HUES6 (cell line): ENCODE measurements around the gene VARS2.
"Not testable (repeated sequence)": the region's sequence is repeated elsewhere in the genome, so short reads cannot be mapped to it uniquely, and the experiment has no call there.

Experiments
- H3K27ac ChIP-seq: 2 replicates; pipeline ENCODE4 v1.7.0; 2013; ENCODE audit warnings: low read depth, mild to moderate bottlenecking, low read length, inconsistent platforms
- H3K27me3 ChIP-seq: 2 replicates; pipeline ENCODE4 v1.6.1; 2013; ENCODE audit warnings: low read length; ENCODE audit not compliant: control insufficient read depth, insufficient read depth
- H3K36me3 ChIP-seq: 2 replicates; pipeline ENCODE4 v1.6.1; 2013; ENCODE audit warnings: low read length; ENCODE audit not compliant: control insufficient read depth, insufficient read depth
- H3K4me1 ChIP-seq: 2 replicates; pipeline ENCODE4 v1.6.1; 2013; ENCODE audit warnings: low read length; ENCODE audit not compliant: control insufficient read depth, insufficient read depth
- H3K4me3 ChIP-seq: 2 replicates; pipeline ENCODE4 v1.5.1; 2013; ENCODE audit warnings: low read depth, low read length
- H3K9ac ChIP-seq: one replicate; pipeline ENCODE4 v1.6.1; 2013; ENCODE audit warnings: mild to moderate bottlenecking, low read length
- H3K9me3 ChIP-seq: 2 replicates; pipeline ENCODE4 v1.6.1; 2013; ENCODE audit warnings: low read depth, low read length; ENCODE audit not compliant: control insufficient read depth, insufficient read depth

Gene VARS2

GRCh38 chr6:30914076-30914853, at the start of gene VARS2:
TSS of gene VARS2 (plus strand) at chr6:30914238. CDS start at chr6:30914837, 599 bp downstream.
- H3K36me3 ChIP-seq = peaks cover 54% of the 10 kb centered on the region
- peaks cover 21% of the 10 kb centered on the region for H3K4me1 ChIP-seq

GRCh38 chr6:30864325-30864724, 49.7 kb upstream of the VARS2 start:
- no peaks in the 10 kb centered on the region for H3K36me3 ChIP-seq
- H3K4me1 ChIP-seq = no peaks in the 10 kb centered on the region
- no peak overlapping the region for H3K27ac ChIP-seq
- H3K27me3 ChIP-seq = no peaks in the 10 kb centered on the region
- H3K9ac ChIP-seq = no peak overlapping the region
- H3K9me3 ChIP-seq = peaks cover 51% of the 10 kb centered on the region
- H3K4me3 ChIP-seq = no peak overlapping the region

More at GRCh38 chr6:30914076-30914853, at the start of gene VARS2:
- peak within 1 kb of the TSS; percentile 65 for H3K4me3 ChIP-seq
- H3K9me3 ChIP-seq = no peaks in the 10 kb centered on the region
- peak within 1 kb of the TSS; percentile 43; the same call in 1 of the 2 replicates for H3K27ac ChIP-seq
- peak within 1 kb of the TSS; percentile 63 for H3K9ac ChIP-seq
- H3K27me3 ChIP-seq = no peaks in the 10 kb centered on the region

DNA sequence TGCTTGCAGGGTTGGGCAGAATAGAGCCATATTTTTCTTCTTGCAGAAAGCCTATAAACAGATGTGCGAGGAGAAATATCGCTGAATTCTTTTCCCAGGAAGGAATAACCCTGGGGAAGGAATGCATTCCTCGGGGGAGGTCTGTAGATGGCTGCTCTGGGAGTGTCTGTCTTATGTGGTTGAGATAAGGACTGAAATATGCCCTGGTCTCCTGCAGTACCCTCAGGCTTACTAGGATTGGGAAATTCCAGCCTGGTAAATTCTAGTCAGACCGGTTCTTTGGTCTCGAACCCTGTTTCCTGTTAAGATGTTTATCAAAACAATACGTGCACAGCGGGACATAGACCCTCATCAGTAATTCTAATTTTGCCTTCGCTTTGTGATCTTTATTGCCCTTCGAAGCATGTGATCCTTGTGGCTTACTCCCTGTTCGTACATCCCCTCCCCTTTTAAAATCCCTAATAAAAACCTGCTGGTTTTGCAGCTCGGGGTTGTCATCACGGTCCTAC, 44.7 kb upstream of the VARS2 start:
- peaks cover 69% of the 10 kb centered on the region for H3K9me3 ChIP-seq
- H3K4me3 ChIP-seq, H3K27me3 ChIP-seq: not testable (repeated sequence)

DNA sequence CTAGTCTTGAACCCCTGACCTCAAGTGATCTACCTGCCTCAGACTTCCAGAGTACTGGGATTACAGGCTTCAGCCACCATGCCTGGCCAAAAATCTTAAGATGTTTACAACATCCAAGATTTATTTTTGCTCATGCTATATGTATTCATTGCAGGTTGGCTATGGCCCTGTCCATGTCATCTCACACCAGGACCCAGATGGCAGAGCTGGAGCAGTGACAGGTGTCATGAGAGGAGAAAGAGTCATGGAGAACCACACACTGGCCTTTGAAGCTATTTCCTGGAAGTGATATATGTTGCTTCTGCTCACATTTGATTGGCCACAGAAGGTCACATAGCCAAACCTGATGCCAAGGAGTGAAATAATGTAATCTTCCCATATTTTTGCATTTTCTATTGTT, 43.5 kb upstream of the VARS2 start:
- H3K27me3 ChIP-seq = no peaks in the 10 kb centered on the region
- peaks cover 65% of the 10 kb centered on the region for H3K9me3 ChIP-seq
- no peak overlapping the region for H3K27ac ChIP-seq
- H3K4me1 ChIP-seq = no peaks in the 10 kb centered on the region
- H3K4me3 ChIP-seq = no peak overlapping the region
- H3K36me3 ChIP-seq = no peaks in the 10 kb centered on the region
- no peak overlapping the region for H3K9ac ChIP-seq

More for the DNA sequence above, 44.7 kb upstream of the VARS2 start:
- not testable (repeated sequence) for H3K36me3 ChIP-seq, H3K9ac ChIP-seq, H3K27ac ChIP-seq, H3K4me1 ChIP-seq

GRCh38 chr6:30871592-30872183, 42.4 kb upstream of the VARS2 start:
- Histone ChIP-seq H3K9me3 (peaks cover 65% of the 10 kb centered on the region), H3K36me3 (no peaks in the 10 kb centered on the region), H3K27me3 (no peaks in the 10 kb centered on the region), H3K4me3 (no peak overlapping the region), H3K9ac (no peak overlapping the region), H3K4me1 (no peaks in the 10 kb centered on the region), H3K27ac (no peak overlapping the region)

DNA sequence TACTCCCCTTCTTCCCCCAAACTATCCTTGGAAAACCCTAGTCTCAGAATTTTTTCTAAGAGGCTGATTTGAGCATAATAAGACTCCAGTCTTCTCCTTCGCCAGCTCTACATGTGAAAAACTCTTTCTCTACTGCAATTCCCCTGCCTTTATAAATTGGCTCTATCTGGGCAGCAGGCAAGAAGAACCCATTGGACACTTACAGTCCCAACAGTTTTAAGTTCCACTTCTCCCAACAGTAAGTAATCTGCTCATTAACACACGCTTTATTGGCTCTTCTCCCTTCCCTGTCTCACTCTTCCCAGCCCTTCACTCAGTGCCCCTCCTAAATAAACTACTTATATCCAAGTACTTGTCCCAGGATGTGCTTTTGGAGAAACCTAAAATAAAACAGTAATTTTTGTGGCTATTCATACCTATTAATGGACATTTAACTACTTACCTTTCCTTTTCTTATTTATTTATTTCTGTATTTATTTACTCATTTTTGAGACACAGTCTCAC, 40.8 kb upstream of the VARS2 start:
- Histone ChIP-seq H3K4me1 (peaks cover 9% of the 10 kb centered on the region), H3K36me3 (no peaks in the 10 kb centered on the region), H3K27ac (no peak overlapping the region), H3K4me3 (no peak overlapping the region), H3K9ac (no peak overlapping the region), H3K27me3 (no peaks in the 10 kb centered on the region), H3K9me3 (peaks cover 55% of the 10 kb centered on the region)

DNA sequence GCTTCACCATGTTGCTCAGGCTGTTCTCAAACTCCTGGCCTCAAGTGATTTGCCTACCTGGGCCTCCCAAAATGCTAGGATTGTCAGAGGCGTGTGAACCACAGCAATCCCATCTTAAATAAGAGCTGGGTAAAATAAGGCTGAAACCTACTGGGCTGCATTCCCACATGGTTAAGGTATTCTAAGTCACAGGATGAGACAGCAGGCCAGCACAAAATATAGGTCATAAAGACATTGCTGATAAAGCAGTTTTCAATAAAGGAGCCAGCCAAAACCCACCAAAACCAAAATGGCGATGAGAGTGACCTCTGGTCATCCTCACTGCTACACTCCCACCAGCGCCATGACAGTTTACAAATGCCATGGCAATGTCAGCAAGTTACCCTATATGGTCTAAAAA, 40.2 kb upstream of the VARS2 start:
- H3K9me3 ChIP-seq = peaks cover 51% of the 10 kb centered on the region
- not testable (repeated sequence) for H3K9ac ChIP-seq, H3K27ac ChIP-seq, H3K27me3 ChIP-seq, H3K4me3 ChIP-seq, H3K36me3 ChIP-seq
- H3K4me1 ChIP-seq = peaks cover 13% of the 10 kb centered on the region

GRCh38 chr6:30875244-30876038, 38.6 kb upstream of the VARS2 start:
- Histone ChIP-seq H3K27me3 (no peaks in the 10 kb centered on the region), H3K36me3 (no peaks in the 10 kb centered on the region), H3K27ac (no peak overlapping the region), H3K9ac (no peak overlapping the region), H3K4me3 (no peak overlapping the region), H3K4me1 (peaks cover 23% of the 10 kb centered on the region), H3K9me3 (peaks cover 35% of the 10 kb centered on the region)

DNA sequence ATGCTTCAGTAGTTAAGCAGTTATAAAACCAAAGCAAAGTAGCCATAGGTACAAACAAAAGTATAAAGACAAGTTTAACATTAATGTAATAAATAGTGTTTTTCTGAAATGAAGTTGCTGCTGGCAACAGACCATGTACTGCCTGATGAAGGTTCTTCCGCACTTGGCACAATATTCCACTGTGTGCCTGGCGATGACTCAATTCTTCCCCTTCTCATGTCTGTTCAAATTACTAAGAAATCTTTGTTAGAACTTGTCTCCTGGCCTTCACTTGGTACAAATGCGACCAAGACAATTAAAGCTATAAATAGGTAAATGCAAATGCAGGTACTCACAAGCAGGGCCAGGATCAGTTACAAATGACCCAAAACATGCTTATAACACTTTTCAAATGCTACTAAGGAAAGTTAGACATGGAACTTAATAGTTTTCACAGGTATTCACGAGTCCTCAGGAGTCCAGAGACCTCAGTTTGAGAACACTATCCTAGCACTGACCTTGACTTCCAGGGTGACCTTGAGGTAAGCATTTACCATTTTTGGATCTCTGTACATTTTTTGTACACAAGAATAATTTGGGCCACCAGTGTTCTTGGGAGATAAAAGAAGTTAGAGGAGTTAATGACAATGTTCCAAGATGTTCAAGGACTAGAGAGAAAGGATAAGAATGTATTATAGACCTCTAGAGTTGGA, 37.9 kb upstream of the VARS2 start:
- Histone ChIP-seq H3K27me3 (no peaks in the 10 kb centered on the region), H3K9me3 (peaks cover 28% of the 10 kb centered on the region), H3K4me3 (no peak overlapping the region), H3K36me3 (no peaks in the 10 kb centered on the region), H3K4me1 (peaks cover 28% of the 10 kb centered on the region), H3K27ac (no peak overlapping the region), H3K9ac (no peak overlapping the region)

GRCh38 chr6:30877419-30878262, 36.4 kb upstream of the VARS2 start:
- Histone ChIP-seq H3K9me3 (peaks cover 13% of the 10 kb centered on the region), H3K4me3 (0 out of 2 replicates have a peak overlapping the region, but pooled peaks have one; percentile 8), H3K27ac (no peak overlapping the region), H3K27me3 (no peaks in the 10 kb centered on the region), H3K9ac (no peak overlapping the region), H3K36me3 (no peaks in the 10 kb centered on the region), H3K4me1 (peaks cover 43% of the 10 kb centered on the region)
